Psoas muscle (tissue), 8 donors: ENCODE data around the gene STARD10. TPM values are rescaled to one million over a fixed set of nuclear protein-coding genes. Genes with fewer than 3 reads are reported as not detected.

ENCODE experiments used
- ATAC-seq, 4 donors: fragments of 200-7000 bp; cut with Tn5 transposase; one replicate each; pipeline ENCODE4 v1.9.1; 2020; ENCODE audit warnings: moderate library complexity in 3 of 4, mild to moderate bottlenecking in 2 of 4
- DNase-seq, 2 donors: peaks; one replicate each; pipeline ENCODE4 v3.0.0-alpha.2; 2020
- H3K27ac ChIP-seq: fragments of 200-600 bp; one replicate; pipeline ENCODE4 v1.8.0; 2022
- H3K27me3 ChIP-seq, 3 donors: fragments of 200-600 bp in 1 of 3; one replicate each; pipeline versions ENCODE4 v1.6.1 to v1.8.0; 2013 to 2022; ENCODE audit warnings: low read length in 2 of 3, mild to moderate bottlenecking in 2 of 3, moderate library complexity in 1 of 3; ENCODE audit not compliant: insufficient read depth in 3 of 3
- H3K36me3 ChIP-seq, 2 donors: fragments of 200-600 bp in 1 of 2; one replicate each; pipeline versions ENCODE4 v1.6.1 to v1.8.0; 2013 to 2022; ENCODE audit warnings: low read depth in 1 of 2, mild to moderate bottlenecking in 1 of 2, moderate library complexity in 1 of 2; ENCODE audit not compliant: insufficient read depth in 1 of 2
- H3K4me1 ChIP-seq: fragments of 200-600 bp; one replicate; pipeline ENCODE4 v1.8.0; 2022
- H3K4me3 ChIP-seq: fragments of 200-600 bp; one replicate; pipeline ENCODE4 v1.8.0; 2022; ENCODE audit warnings: mild to moderate bottlenecking
- H3K9me3 ChIP-seq: fragments of 200-600 bp; one replicate; pipeline ENCODE4 v1.8.0; 2022
- CTCF ChIP-seq: fragments of 200-600 bp; IDR thresholded peaks from one replicate; pipeline ENCODE4 v1.8.0; 2022; ENCODE audit warnings: antibody characterized with exemption
- WGBS, 3 donors: extraction: QIAGEN DNeasy Blood & Tissue Kit; methylation state at CpG; one replicate each; pipeline versions ENCODE4 v1.1.6 to v1.1.7; 2013; 5-methylcytosine and 5-hydroxymethylcytosine counted together
- intact Hi-C, 2 donors: fragments of 100-400 bp; cut with DNase I; formaldehyde crosslinking; loops; one replicate each; pipeline versions ENCODE4 v1.11.0 to v1.14.2; 2022
- polyA plus RNA-seq, 3 donors: library from polyadenylated mRNA; stranded (reverse); fragments of 200-250 nt; gene quantifications; one replicate each; pipeline ENCODE4 v1.2.3, GENCODE V29; 2013
- total RNA-seq, 4 donors: library from RNA; stranded (reverse); fragmentation: NEBNext Ultra II Directional in 2 of 4; extraction: Animal tissue kit (Norgen Biotek cat#: 25700) in 2 of 4; gene quantifications; one replicate each; pipeline versions ENCODE4 v1.2.1 to v1.2.4, GENCODE V29; 2021 to 2023
- donor health status: healthy with polysubstance abuse.
- donor health status: DM: no; HTN: no; CAD: no; lungs with moderate emphysema.
- donor health status: Bipolar disorder and iron deficiency.
- donor health status: healthy.
- donor health status: DM: yes; HTN: yes; CAD: no.
- donor health status: DM: no; HTN: no; CAD: no.
- donor health status: DM: no; HTN: no; CAD: no.
- donor health status: DM: yes; HTN: yes; CAD: no.

Gene STARD10
- total and polyA plus RNA-seq, 7 donors = 18.6 to 99.9 (median 57.3) TPM

DNA sequence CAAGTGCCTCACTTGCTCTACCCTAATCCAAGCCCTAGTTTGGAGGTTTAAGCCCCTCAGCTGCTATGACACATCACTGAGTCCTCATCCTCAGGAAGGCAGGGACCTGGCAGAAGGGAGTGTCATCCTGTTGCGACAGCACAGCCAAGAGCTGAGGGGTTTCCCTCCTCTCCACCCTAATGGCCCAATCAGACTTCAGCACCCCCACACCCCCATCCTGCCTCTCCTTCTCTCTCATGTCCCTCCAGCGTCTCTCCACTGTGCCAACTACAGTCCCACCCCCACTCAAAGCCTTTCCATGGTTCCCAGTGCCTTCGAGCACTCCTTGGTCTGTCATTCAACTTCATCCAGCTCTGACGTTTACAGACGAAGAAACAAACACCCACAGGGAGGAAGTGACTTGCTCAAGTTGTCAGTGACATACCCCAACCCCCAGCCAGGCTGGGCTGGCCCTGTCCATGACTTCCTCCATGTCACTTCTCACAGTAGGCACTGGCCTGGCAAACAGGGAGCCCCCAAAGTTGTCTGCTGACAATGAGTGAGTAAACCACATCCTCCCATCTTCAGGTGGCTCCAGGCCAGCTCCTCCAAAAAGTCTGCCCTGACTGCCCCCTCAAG lies 57.3 kb downstream of the STARD10 start:
- H3K4me3 ChIP-seq = no peak overlapping the region

DNA sequence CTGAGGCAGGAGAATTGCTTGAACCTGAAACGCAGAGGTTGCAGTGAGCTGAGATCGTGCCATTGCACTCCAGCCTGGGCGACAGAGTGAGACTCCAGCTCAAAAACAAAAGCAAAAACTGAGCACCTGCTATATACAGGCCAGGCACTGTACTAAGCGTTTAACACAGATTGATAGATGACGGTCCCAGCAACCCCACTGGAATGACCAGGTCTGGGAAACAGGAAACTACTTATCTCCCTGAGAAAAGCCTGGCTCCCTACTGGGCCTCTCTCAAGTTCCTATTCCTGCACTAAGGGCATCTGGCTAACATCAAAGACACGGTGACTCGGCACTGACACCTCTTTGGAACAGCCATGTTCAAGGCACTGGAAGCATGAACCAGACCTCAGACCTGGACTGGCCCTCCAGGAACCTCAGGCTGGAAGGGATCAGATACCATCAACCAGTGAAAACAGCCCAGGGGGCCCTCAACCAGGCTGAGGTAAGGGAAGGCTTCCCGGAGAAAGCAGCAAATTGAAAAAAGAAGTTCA lies 58.3 kb downstream of the STARD10 start:
- Histone ChIP-seq H3K4me3 (no peak overlapping the region), H3K27ac (peak overlapping the region; percentile 60), H3K9me3 (no peaks in the 10 kb centered on the region), H3K4me1 (peaks cover 3% of the 10 kb centered on the region), H3K36me3 (no peaks in the 10 kb centered on the region), H3K27me3 (no peaks in the 10 kb centered on the region)
- WGBS, 3 donors = 72 to 86% (median 74%) methylated on average over 8 of the region's 8 CpGs
- intact Hi-C loops = no loop called here
- DNase-seq (peak in 1 of 2 donors; percentile 7), ATAC-seq (peak in 3 of 4 donors; percentile 27 to 34 (median 34))
- TF ChIP-seq CTCF = no peak

More for the DNA sequence above, 57.3 kb downstream of the STARD10 start:
- peak overlapping the region; percentile 61 for H3K27ac ChIP-seq
- ATAC-seq (peak; percentile 34 to 64 (median 44)), DNase-seq (peak; percentile 48 to 71)
- TF ChIP-seq CTCF = no peak
- no peaks in the 10 kb centered on the region for H3K27me3 ChIP-seq
- H3K36me3 ChIP-seq = no peaks in the 10 kb centered on the region
- H3K9me3 ChIP-seq = no peaks in the 10 kb centered on the region
- peaks cover 3% of the 10 kb centered on the region for H3K4me1 ChIP-seq
- intact Hi-C loops = no loop called here
- WGBS, 3 donors = 39 to 48% (median 46%) methylated on average over 5 of the region's 5 CpGs

DNA sequence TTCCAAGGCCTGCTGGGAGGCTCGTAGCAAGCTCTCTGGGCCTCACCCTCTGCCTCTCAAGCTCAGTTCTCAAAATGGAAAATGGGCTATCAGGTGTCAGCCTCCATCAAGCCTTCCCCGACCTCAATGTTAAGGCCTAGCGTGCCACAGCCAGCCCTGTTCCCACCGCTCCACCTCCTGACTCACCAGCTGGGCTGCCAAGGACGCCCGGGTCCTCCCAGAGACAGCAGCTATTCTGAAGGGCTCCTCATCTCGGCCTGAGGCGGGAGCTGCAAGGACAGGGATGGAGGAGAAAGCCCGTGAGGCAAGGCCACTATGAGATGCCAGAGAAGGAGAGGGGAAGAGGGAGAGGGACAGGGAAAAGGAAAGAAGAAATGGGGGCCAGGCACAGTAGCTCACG lies 61.5 kb downstream of the STARD10 start:
- TF ChIP-seq CTCF = no peak
- Histone ChIP-seq H3K4me3 (no peak overlapping the region), H3K27me3 (no peaks in the 10 kb centered on the region), H3K27ac (no peak overlapping the region), H3K4me1 (peaks cover 3% of the 10 kb centered on the region), H3K9me3 (no peaks in the 10 kb centered on the region), H3K36me3 (no peaks in the 10 kb centered on the region)
- ATAC-seq (peak in 3 of 4 donors; percentile 40 to 69 (median 52)), DNase-seq (peak; percentile 53 to 60)
- intact Hi-C loops = no loop called here
- WGBS, 3 donors = 64 to 73% (median 65%) methylated on average over 10 of the region's 10 CpGs

GRCh38 chr11:72730737-72731136 lies 63.1 kb downstream of the STARD10 start:
- no peak for TF ChIP-seq CTCF
- Histone ChIP-seq H3K36me3 (no peaks in the 10 kb centered on the region), H3K4me3 (no peak overlapping the region), H3K9me3 (no peaks in the 10 kb centered on the region), H3K4me1 (peaks cover 3% of the 10 kb centered on the region), H3K27me3 (no peaks in the 10 kb centered on the region), H3K27ac (no peak overlapping the region)
- intact Hi-C loops = no loop called here
- DNase-seq = no peak
- ATAC-seq = no peak
- WGBS, 3 donors = 88 to 94% (median 90%) methylated on average over 2 of the region's 2 CpGs

DNA sequence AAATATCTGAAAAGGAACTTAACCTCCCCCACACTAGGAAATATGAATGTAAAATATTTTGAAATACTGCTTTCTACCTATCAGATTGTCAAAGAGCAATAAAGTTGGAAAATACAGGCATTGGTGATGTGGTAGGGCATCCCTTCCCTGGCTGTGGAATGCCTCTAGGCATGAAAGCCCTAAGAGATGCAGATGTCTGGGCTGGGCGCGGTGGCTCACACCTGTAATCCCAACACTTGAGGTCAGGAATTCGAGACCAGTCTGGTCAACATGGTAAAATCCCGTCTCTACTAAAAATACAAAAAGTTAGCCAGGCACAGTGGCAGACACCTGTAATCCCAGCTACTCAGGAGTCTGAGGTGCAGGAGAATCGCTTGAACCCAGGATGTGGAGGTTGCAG lies 63.6 kb downstream of the STARD10 start:
- no peak overlapping the region for H3K4me3 ChIP-seq
- 86 to 94% (median 93%) methylated on average over 5 of the region's 5 CpGs for WGBS, 3 donors
- H3K4me1 ChIP-seq = peaks cover 2% of the 10 kb centered on the region
- ATAC-seq (no peak), DNase-seq (no peak)
- no peak for TF ChIP-seq CTCF
- H3K27ac ChIP-seq = no peak overlapping the region
- intact Hi-C loops = no loop called here
- no peaks in the 10 kb centered on the region for H3K27me3 ChIP-seq
- no peaks in the 10 kb centered on the region for H3K9me3 ChIP-seq
- H3K36me3 ChIP-seq = no peaks in the 10 kb centered on the region
